H9 (cell line): Measurements from ENCODE around the gene ROBO1. TPM values are rescaled to one million over a fixed set of nuclear protein-coding genes. Genes with fewer than 3 reads are reported as not detected.

Source experiments
- DNase-seq: peaks from one replicate; pipeline ENCODE4 v3.0.0-alpha.2; 2017
- H2AFZ ChIP-seq: one replicate; pipeline ENCODE4 v1.6.1; 2013; ENCODE audit warnings: mild to moderate bottlenecking, low read length, control low read depth, moderate library complexity
- H2AK5ac ChIP-seq: 2 replicates; pipeline ENCODE4 v1.6.1; 2013; ENCODE audit warnings: low read length, control low read depth, mixed read lengths; ENCODE audit not compliant: insufficient read length
- H2BK120ac ChIP-seq: one replicate; pipeline ENCODE4 v1.6.1; 2013; ENCODE audit warnings: low read depth, mild to moderate bottlenecking, low read length, control low read depth, inconsistent platforms; ENCODE audit not compliant: poor library complexity, severe bottlenecking
- H2BK12ac ChIP-seq: 2 replicates; pipeline ENCODE4 v1.6.1; 2013; ENCODE audit warnings: low read length, control low read depth, mixed read lengths, low read depth; ENCODE audit not compliant: insufficient read length
- H2BK15ac ChIP-seq: 2 replicates; pipeline ENCODE4 v1.6.1; 2013; ENCODE audit warnings: low read depth, low read length, control low read depth
- H2BK20ac ChIP-seq: one replicate; pipeline ENCODE4 v1.6.1; 2013; ENCODE audit warnings: low read depth, mild to moderate bottlenecking, low read length, control low read depth, inconsistent platforms; ENCODE audit not compliant: poor library complexity, severe bottlenecking
- H2BK5ac ChIP-seq: 2 replicates; pipeline ENCODE4 v1.6.1; 2013; ENCODE audit warnings: low read length, control low read depth, mixed read lengths; ENCODE audit not compliant: insufficient read length
- H3K14ac ChIP-seq: 2 replicates; pipeline ENCODE4 v1.6.1; 2013; ENCODE audit warnings: low read length, control low read depth; ENCODE audit not compliant: insufficient read depth
- H3K18ac ChIP-seq: 2 replicates; pipeline ENCODE4 v1.6.1; 2013; ENCODE audit warnings: low read depth, mild to moderate bottlenecking, mixed read lengths, low read length, control low read depth; ENCODE audit not compliant: insufficient read length
- H3K23ac ChIP-seq: 2 replicates; pipeline ENCODE4 v1.6.1; 2013; ENCODE audit warnings: low read length, control low read depth, mixed read lengths, low read depth; ENCODE audit not compliant: insufficient read length
- H3K23me2 ChIP-seq: 2 replicates; pipeline ENCODE4 v1.6.1; 2013; ENCODE audit warnings: low read depth, mild to moderate bottlenecking, mixed read lengths, low read length, control low read depth; ENCODE audit not compliant: insufficient read length, poor library complexity, severe bottlenecking
- H3K27ac ChIP-seq: 2 replicates; pipeline ENCODE4 v1.5.1; 2013; ENCODE audit warnings: low read length, control low read depth, mixed read lengths, low read depth; ENCODE audit not compliant: insufficient read length
- H3K27me3 ChIP-seq: 2 replicates; pipeline ENCODE4 v1.6.1; 2013; ENCODE audit warnings: low read length, control low read depth, inconsistent platforms; ENCODE audit not compliant: insufficient read depth
- H3K4ac ChIP-seq: 2 replicates; pipeline ENCODE4 v1.6.1; 2013; ENCODE audit warnings: low read depth, mild to moderate bottlenecking, control low read depth, inconsistent platforms, low read length, moderate library complexity
- H3K4me1 ChIP-seq: 2 replicates; pipeline ENCODE4 v1.6.1; 2013; ENCODE audit warnings: low read length, control low read depth, inconsistent platforms; ENCODE audit not compliant: insufficient read depth
- H3K4me2 ChIP-seq: 2 replicates; pipeline ENCODE4 v1.6.1; 2013; ENCODE audit warnings: low read length, control low read depth, mixed read lengths; ENCODE audit not compliant: insufficient read length, insufficient read depth
- H3K56ac ChIP-seq: 2 replicates; pipeline ENCODE4 v1.6.1; 2013; ENCODE audit warnings: low read depth, mild to moderate bottlenecking, mixed read lengths, low read length, control low read depth; ENCODE audit not compliant: insufficient read length
- H3K79me1 ChIP-seq: 2 replicates; pipeline ENCODE4 v1.6.1; 2013; ENCODE audit warnings: low read depth, mild to moderate bottlenecking, moderate library complexity, low read length, control low read depth, inconsistent platforms; ENCODE audit not compliant: insufficient read depth, poor library complexity, severe bottlenecking
- H3K79me2 ChIP-seq: 2 replicates; pipeline ENCODE4 v1.6.1; 2013; ENCODE audit warnings: low read length, control low read depth, inconsistent platforms; ENCODE audit not compliant: insufficient read depth
- H3K9ac ChIP-seq: 2 replicates; pipeline ENCODE4 v1.6.1; 2013; ENCODE audit warnings: low read length, control low read depth, mixed read lengths; ENCODE audit not compliant: insufficient read length; ENCODE audit errors: extremely low read depth
- H3K9me3 ChIP-seq: one replicate; pipeline ENCODE4 v1.6.1; 2013; ENCODE audit warnings: low read depth, low read length, inconsistent platforms; ENCODE audit not compliant: control insufficient read depth
- H3T11ph ChIP-seq: one replicate; pipeline ENCODE4 v1.6.1; 2013; ENCODE audit warnings: mild to moderate bottlenecking, low read length, control low read depth, inconsistent platforms
- H4K20me1 ChIP-seq: one replicate; pipeline ENCODE4 v1.6.1; 2013; ENCODE audit not compliant: control insufficient read depth, insufficient read length, insufficient read depth
- H4K5ac ChIP-seq: 2 replicates; pipeline ENCODE4 v1.6.1; 2013; ENCODE audit warnings: low read depth, mild to moderate bottlenecking, mixed read lengths, low read length, control low read depth; ENCODE audit not compliant: insufficient read length
- H4K8ac ChIP-seq: replicated peaks from 2 replicates; pipeline ENCODE4 v1.6.1; 2013; ENCODE audit warnings: low read length, control low read depth, mixed read lengths, low read depth; ENCODE audit not compliant: insufficient read length
- H4K91ac ChIP-seq: 2 replicates; pipeline ENCODE4 v1.6.1; 2013; ENCODE audit warnings: low read depth, mild to moderate bottlenecking, moderate library complexity, mixed read lengths, low read length, control low read depth; ENCODE audit not compliant: insufficient read length
- H3K27ac Mint-ChIP-seq, 3 experiments: 2 replicates in 2 of 3; 3 replicates in 1 of 3; pipeline ENCODE4 v1.8.0; 2020 to 2021; ENCODE audit warnings: mixed read lengths in 3 of 3, mild to moderate bottlenecking in 1 of 3, moderate library complexity in 1 of 3
- H3K27me3 Mint-ChIP-seq: 2 replicates; pipeline ENCODE4 v1.8.0; 2021; ENCODE audit warnings: low read depth, mild to moderate bottlenecking, moderate library complexity, mixed read lengths
- H3K36me3 Mint-ChIP-seq, 3 experiments: 2 replicates in 2 of 3; 3 replicates in 1 of 3; pipeline ENCODE4 v1.8.0; 2020 to 2021; ENCODE audit warnings: low read depth in 3 of 3, mixed read lengths in 3 of 3; ENCODE audit not compliant: insufficient read depth in 1 of 3
- H3K4me1 Mint-ChIP-seq, 2 experiments: 2 replicates each; pipeline ENCODE4 v1.8.0; 2020; ENCODE audit warnings: mixed read lengths in 2 of 2
- H3K4me3 Mint-ChIP-seq, 2 experiments: 2 replicates in 1 of 2; 3 replicates in 1 of 2; pipeline ENCODE4 v1.8.0; 2020 to 2021; ENCODE audit warnings: mild to moderate bottlenecking in 2 of 2, mixed read lengths in 2 of 2, moderate library complexity in 1 of 2
- H3K9me3 Mint-ChIP-seq, 2 experiments: 2 replicates in 1 of 2; 3 replicates in 1 of 2; pipeline ENCODE4 v1.8.0; 2020; ENCODE audit warnings: mild to moderate bottlenecking in 2 of 2, mixed read lengths in 2 of 2, moderate library complexity in 1 of 2
- WGBS: extraction: QIAGEN DNeasy Blood & Tissue Kit; methylation state at CpG from one replicate; pipeline ENCODE4 v1.1.7; 2013; ENCODE audit warnings: missing lambda C conversion rate, low lambda C conversion rate, mixed read lengths; ENCODE audit not compliant: insufficient read length; ENCODE audit errors: extremely low coverage; 5-methylcytosine and 5-hydroxymethylcytosine counted together
- total RNA-seq: library from RNA; stranded (reverse); gene quantifications from 2 replicates; pipeline ENCODE4 v1.2.1, GENCODE V29; 2021
- TF ChIP-seq, protein P1 (sequence below): fragments of 200-600 bp; sonication (generic); conservative IDR thresholded peaks from 3 replicates; pipeline ENCODE4 v1.8.0; 2021; ENCODE audit warnings: antibody characterized with exemption, mild to moderate bottlenecking

The ROBO1 gene
- total RNA-seq, 1 experiment from 2014 or later, result 62.7 TPM

DNA sequence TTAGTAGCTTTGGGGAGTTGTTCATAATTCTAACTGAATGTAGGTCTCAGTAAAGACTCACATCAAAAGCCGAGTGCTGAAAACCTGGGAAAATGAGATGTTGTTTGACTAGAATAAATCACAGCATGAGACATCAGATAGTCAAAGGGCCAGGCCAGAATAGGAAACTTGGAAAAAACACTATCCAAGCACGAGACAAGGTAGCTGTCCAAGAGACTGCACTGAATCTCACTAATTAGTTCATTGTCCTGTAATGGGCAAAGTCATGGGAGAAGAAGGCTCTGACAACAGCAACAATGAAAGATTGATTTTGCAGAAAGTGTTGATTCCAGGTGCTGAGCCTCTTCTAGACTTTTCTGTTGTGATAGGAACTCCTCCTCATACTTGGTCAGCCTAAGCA, 314.2 kb downstream of the ROBO1 start:
- Histone ChIP-seq H3K18ac (no peak overlapping the region), H3K14ac (no peak overlapping the region), H3K79me2 (no peaks in the 10 kb centered on the region), H3K9ac (no peak overlapping the region), H2BK5ac (no peak overlapping the region), H3K27ac (no peak overlapping the region), H3K79me1 (no peaks in the 10 kb centered on the region), H2AK5ac (no peak overlapping the region), H3K56ac (no peak overlapping the region), H4K20me1 (no peaks in the 10 kb centered on the region), H2BK20ac (no peak overlapping the region), H2BK15ac (no peak overlapping the region), H3K23ac (no peak overlapping the region), H2BK12ac (no peak overlapping the region), H3K4me1 (no peaks in the 10 kb centered on the region), H3K23me2 (no peaks in the 10 kb centered on the region), H4K8ac (no peak overlapping the region), H2BK120ac (no peak overlapping the region), H2AFZ (no peak overlapping the region), H3K4me2 (no peak overlapping the region), H3K9me3 (no peaks in the 10 kb centered on the region), H3K4ac (no peak overlapping the region), H4K91ac (no peak overlapping the region), H3T11ph (no peak overlapping the region), H3K27me3 (no peaks in the 10 kb centered on the region), H4K5ac (no peak overlapping the region)
- Mint-ChIP-seq H3K4me3 (no peak overlapping the region), H3K36me3 (no peaks in the 10 kb centered on the region), H3K4me1 (0 out of 4 replicates have a peak, but pooled peaks cover 0 to 2% of the 10 kb centered on the region in 2 experiments), H3K27ac (no peak overlapping the region), H3K27me3 (0 out of 2 replicates have a peak, but pooled peaks cover 1% of the 10 kb centered on the region), H3K9me3 (no peaks in the 10 kb centered on the region)
- WGBS, result no CpG with 5 or more reads among the region's 2 CpGs
- no peak for DNase-seq
- TF ChIP-seq, protein P1, sequence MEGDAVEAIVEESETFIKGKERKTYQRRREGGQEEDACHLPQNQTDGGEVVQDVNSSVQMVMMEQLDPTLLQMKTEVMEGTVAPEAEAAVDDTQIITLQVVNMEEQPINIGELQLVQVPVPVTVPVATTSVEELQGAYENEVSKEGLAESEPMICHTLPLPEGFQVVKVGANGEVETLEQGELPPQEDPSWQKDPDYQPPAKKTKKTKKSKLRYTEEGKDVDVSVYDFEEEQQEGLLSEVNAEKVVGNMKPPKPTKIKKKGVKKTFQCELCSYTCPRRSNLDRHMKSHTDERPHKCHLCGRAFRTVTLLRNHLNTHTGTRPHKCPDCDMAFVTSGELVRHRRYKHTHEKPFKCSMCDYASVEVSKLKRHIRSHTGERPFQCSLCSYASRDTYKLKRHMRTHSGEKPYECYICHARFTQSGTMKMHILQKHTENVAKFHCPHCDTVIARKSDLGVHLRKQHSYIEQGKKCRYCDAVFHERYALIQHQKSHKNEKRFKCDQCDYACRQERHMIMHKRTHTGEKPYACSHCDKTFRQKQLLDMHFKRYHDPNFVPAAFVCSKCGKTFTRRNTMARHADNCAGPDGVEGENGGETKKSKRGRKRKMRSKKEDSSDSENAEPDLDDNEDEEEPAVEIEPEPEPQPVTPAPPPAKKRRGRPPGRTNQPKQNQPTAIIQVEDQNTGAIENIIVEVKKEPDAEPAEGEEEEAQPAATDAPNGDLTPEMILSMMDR, result no peak
